Measurements from ENCODE around the gene RINT1.

The RINT1 gene

GRCh38 chr7:105599551-105599950 is 67.5 kb downstream of the RINT1 start:
- DNase-seq (ENCODE audit: low spot score): no peak

GRCh38 chr7:105600720-105601550 is 68.9 kb downstream of the RINT1 start:
- peak; percentile 79 for DNase-seq (ENCODE audit: low spot score)

- DNase-seq (ENCODE audit: low spot score): no peak
These were observed 70.6 kb downstream of the RINT1 start for GRCh38 chr7:105602325-105603305.

GRCh38 chr7:105610165-105610930 is 78.3 kb downstream of the RINT1 start:
- peak; percentile 15 for DNase-seq (ENCODE audit: low spot score)

GRCh38 chr7:105611856-105612775 is 80.1 kb downstream of the RINT1 start:
- DNase-seq (ENCODE audit: low spot score): peak; percentile 24

- DNase-seq (ENCODE audit: low spot score): peak; percentile 24
These were observed 80.8 kb downstream of the RINT1 start for GRCh38 chr7:105612806-105613205.

GRCh38 chr7:105613611-105614330 is 81.8 kb downstream of the RINT1 start:
- peak; percentile 26 for DNase-seq (ENCODE audit: low spot score)

GRCh38 chr7:105614341-105614840 is 82.4 kb downstream of the RINT1 start:
- no peak for DNase-seq (ENCODE audit: low spot score)
